Mucosa of descending colon (tissue), 3 donors: ENCODE data around the gene KL. TPM values are rescaled to one million over a fixed set of nuclear protein-coding genes. Genes with fewer than 3 reads are reported as not detected.

Experiments used
- ATAC-seq: fragments of 200-7000 bp; cut with Tn5 transposase; one replicate; pipeline ENCODE4 v1.9.1; 2020; ENCODE audit warnings: mild to moderate bottlenecking, moderate library complexity
- DNase-seq, 3 donors: peaks; one replicate each; pipeline ENCODE4 v3.0.0-alpha.2; 2020
- H3K36me3 ChIP-seq: fragments of 200-600 bp; one replicate; pipeline ENCODE4 v1.8.0; 2021; ENCODE audit warnings: low read depth, mild to moderate bottlenecking
- H3K4me1 ChIP-seq: fragments of 200-600 bp; one replicate; pipeline ENCODE4 v1.8.0; 2021; ENCODE audit warnings: low read depth, mild to moderate bottlenecking
- H3K4me3 ChIP-seq: fragments of 200-600 bp; one replicate; pipeline ENCODE4 v1.8.0; 2021; ENCODE audit warnings: mild to moderate bottlenecking
- H3K9me3 ChIP-seq: fragments of 200-600 bp; one replicate; pipeline ENCODE4 v1.8.0; 2021; ENCODE audit warnings: mild to moderate bottlenecking
- intact Hi-C, 2 donors: fragments of 100-400 bp; cut with DNase I in 1 of 2; cut with micrococcal nuclease in 1 of 2; formaldehyde crosslinking; loops; one replicate each; pipeline versions ENCODE4 v1.11.0 to v1.11.1; 2022; cut with DNase I, micrococcal nuclease
- total RNA-seq, 3 donors: library from RNA; stranded (reverse); fragmentation: NEBNext Ultra II Directional in 2 of 3; extraction: Animal tissue kit (Norgen Biotek cat#: 25700) in 2 of 3; gene quantifications; one replicate each; pipeline versions ENCODE4 v1.2.1 to v1.2.4, GENCODE V29; 2021 to 2023
- TF ChIP-seq, protein P1 (sequence below): fragments of 200-600 bp; IDR thresholded peaks from one replicate; pipeline ENCODE4 v1.8.0; 2022; ENCODE audit warnings: antibody characterized with exemption, mild to moderate bottlenecking
- donor health status: DM: no; HTN: no; CAD: no; lungs with moderate emphysema.
- donor health status: DM: no; HTN: no; CAD: no.
- donor health status: DM: no; HTN: yes; CAD: no.

The KL gene
- total RNA-seq, 3 donors from 2014 or later, result 0.63 to 6.0 (median 0.84) TPM

DNA sequence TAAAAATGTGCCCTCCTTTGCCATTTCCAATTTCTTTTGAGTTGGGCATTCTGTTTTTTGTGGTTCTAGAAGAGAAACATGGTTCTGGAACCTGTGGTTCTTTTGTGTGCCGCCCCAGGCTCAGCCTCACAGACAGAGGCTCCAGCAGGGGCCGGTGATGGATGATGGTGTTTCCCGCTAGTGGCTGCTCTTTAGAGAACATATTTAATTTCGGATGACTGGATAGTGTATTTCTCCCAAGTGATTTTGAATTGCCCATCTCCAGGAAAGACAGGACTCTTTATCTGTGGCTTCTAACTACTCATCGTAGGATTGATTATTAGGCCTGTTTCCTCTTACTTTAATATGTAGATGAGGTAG lies 75.2 kb downstream of the KL start:
- no peaks in the 10 kb centered on the region for H3K36me3 ChIP-seq
- H3K4me3 ChIP-seq, result no peak overlapping the region
- ATAC-seq (no peak), DNase-seq (no peak)
- intact Hi-C loops, result no loop called here
- TF ChIP-seq, protein P1, sequence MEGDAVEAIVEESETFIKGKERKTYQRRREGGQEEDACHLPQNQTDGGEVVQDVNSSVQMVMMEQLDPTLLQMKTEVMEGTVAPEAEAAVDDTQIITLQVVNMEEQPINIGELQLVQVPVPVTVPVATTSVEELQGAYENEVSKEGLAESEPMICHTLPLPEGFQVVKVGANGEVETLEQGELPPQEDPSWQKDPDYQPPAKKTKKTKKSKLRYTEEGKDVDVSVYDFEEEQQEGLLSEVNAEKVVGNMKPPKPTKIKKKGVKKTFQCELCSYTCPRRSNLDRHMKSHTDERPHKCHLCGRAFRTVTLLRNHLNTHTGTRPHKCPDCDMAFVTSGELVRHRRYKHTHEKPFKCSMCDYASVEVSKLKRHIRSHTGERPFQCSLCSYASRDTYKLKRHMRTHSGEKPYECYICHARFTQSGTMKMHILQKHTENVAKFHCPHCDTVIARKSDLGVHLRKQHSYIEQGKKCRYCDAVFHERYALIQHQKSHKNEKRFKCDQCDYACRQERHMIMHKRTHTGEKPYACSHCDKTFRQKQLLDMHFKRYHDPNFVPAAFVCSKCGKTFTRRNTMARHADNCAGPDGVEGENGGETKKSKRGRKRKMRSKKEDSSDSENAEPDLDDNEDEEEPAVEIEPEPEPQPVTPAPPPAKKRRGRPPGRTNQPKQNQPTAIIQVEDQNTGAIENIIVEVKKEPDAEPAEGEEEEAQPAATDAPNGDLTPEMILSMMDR, result no peak
- no peaks in the 10 kb centered on the region for H3K9me3 ChIP-seq
- H3K4me1 ChIP-seq, result no peaks in the 10 kb centered on the region

GRCh38 chr13:33092073-33092987 lies 76.1 kb downstream of the KL start:
- intact Hi-C loops, result no loop called here
- H3K4me3 ChIP-seq, result no peak overlapping the region
- no peak for DNase-seq
- TF ChIP-seq, protein P1, result no peak
- no peaks in the 10 kb centered on the region for H3K36me3 ChIP-seq
- H3K4me1 ChIP-seq, result no peaks in the 10 kb centered on the region
- H3K9me3 ChIP-seq, result no peaks in the 10 kb centered on the region
- ATAC-seq, result no peak

GRCh38 chr13:33096886-33097605 lies 80.8 kb downstream of the KL start:
- ATAC-seq, result no peak
- peaks cover 2% of the 10 kb centered on the region for H3K9me3 ChIP-seq
- intact Hi-C loops, result no loop called here
- no peak overlapping the region for H3K4me3 ChIP-seq
- DNase-seq, result no peak
- no peaks in the 10 kb centered on the region for H3K36me3 ChIP-seq
- TF ChIP-seq, protein P1, result no peak
- no peaks in the 10 kb centered on the region for H3K4me1 ChIP-seq

GRCh38 chr13:33099860-33100259 lies 83.6 kb downstream of the KL start:
- intact Hi-C loops, result no loop called here
- DNase-seq, result no peak
- peaks cover 2% of the 10 kb centered on the region for H3K9me3 ChIP-seq
- no peaks in the 10 kb centered on the region for H3K36me3 ChIP-seq
- ATAC-seq, result no peak
- H3K4me3 ChIP-seq, result no peak overlapping the region
- TF ChIP-seq, protein P1, result no peak
- no peaks in the 10 kb centered on the region for H3K4me1 ChIP-seq

DNA sequence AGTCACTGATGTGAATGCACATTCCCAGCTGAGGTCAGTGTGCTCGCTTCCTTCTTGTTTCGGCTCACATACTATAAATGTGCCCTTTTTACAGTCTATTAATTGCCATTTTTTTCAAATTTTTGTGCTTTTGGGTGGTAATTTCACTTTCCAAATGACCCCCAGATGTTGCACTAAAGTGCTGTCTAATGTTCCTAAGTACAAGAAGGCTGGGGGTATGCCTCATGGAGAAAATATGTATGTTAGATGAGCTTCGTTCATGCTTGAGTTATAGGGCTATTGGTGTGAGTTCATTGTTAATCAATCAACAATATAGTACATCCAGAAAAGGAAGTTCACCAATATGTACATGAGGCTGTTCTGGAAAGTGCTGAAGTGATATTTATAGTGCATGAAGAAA lies 84.7 kb downstream of the KL start:
- Histone ChIP-seq H3K4me3 (no peak overlapping the region), H3K36me3 (no peaks in the 10 kb centered on the region), H3K4me1 (no peaks in the 10 kb centered on the region), H3K9me3 (peaks cover 2% of the 10 kb centered on the region)
- ATAC-seq (no peak), DNase-seq (no peak)
- TF ChIP-seq, protein P1, result no peak
- intact Hi-C loops, result no loop called here
